ENCODE data around the gene HOXD10.

The HOXD10 gene

DNA sequence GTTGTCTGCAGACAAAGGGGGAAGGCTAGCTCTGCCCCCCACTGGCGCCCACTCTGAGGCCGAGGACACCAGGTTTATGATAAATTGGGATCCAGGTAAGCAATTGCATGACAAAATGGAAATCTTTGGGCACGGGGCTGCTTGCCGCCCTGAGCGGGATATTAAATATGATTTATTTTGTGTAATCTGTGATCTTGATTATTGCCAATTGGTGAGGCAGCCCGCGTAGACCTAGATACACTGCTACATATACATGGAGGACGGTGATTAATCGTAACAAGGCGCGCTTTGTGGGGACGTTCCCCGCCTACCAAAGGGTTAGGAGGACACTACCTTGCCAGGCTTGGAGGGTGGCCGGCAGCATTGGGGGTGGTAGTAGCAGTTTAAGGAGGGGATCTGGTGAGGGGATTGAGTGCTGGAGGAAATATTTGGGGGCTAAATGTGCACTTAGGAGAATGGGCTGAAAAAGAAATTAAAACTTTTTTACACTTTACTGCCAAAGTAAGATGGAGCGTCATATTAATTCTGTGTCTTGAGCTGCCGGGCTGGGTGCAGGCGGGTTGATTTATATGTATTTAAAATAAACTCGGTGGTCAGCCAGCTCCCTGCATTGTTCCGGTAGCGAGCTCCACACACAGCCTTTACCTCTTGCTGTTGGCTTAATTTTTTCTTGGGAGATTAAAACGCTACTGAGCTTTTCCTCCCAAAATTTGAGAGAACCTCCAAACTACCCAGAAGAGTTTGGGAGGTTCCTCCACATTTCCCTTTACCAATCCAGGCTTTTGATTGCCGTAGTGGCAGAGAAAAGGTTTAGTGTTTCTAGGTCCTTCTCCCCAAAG lies 44.6 kb downstream of the HOXD10 start:
- DNase-seq (ENCODE audit: low read depth in 1 of 2, low spot score in 1 of 2), result no peak
- no peak for TF ChIP-seq JUND (IDR thresholded peaks at IDR 0.05; ENCODE audit: low read depth)
- in situ Hi-C loops (cut with HindIII; ENCODE audit: low pct_unique_long_range_greater_than_20kb, low sequenced_read_pairs), result no loop called here

DNA sequence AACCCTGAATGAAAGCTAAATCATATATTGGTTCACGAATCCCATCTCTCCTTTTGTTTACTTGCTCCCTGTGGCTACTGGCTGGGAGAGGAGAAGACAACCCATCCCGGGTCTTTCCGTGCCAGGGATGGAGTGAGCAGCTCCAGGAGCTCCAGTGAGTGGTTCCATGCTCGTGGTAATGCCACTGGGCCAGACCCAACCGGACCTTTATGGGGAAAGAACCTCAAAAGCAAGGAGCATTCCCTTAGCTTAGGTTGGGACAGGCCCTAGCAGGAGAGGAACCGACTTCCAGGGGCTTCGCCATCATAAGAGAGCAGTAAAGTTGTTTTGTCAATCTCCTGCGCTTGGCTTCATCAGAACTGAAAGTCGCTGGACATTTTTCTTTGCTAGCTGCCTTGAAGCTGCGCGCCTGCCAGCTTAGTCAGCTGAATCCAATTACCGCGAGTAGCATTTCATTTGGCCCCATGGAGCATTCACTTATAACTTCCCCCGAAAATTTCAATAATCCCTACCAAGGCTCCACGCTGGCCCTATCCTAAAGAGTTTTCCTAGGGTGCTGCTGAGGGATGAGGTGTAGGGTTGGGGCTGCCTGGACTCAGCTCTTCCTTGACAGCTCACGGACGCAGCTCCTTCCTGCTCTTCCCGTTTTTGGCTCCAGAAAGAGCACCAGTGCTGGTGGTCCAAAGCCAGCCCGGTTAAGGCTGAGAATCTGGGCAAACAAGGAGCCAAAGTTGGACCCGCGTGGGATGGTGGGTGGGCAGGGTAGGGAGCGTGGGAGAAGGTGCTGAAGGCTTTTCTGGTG lies 45.4 kb downstream of the HOXD10 start:
- no peak for DNase-seq (ENCODE audit: low read depth in 1 of 2, low spot score in 1 of 2)
- in situ Hi-C loops (cut with HindIII; ENCODE audit: low pct_unique_long_range_greater_than_20kb, low sequenced_read_pairs), result no loop called here

DNA sequence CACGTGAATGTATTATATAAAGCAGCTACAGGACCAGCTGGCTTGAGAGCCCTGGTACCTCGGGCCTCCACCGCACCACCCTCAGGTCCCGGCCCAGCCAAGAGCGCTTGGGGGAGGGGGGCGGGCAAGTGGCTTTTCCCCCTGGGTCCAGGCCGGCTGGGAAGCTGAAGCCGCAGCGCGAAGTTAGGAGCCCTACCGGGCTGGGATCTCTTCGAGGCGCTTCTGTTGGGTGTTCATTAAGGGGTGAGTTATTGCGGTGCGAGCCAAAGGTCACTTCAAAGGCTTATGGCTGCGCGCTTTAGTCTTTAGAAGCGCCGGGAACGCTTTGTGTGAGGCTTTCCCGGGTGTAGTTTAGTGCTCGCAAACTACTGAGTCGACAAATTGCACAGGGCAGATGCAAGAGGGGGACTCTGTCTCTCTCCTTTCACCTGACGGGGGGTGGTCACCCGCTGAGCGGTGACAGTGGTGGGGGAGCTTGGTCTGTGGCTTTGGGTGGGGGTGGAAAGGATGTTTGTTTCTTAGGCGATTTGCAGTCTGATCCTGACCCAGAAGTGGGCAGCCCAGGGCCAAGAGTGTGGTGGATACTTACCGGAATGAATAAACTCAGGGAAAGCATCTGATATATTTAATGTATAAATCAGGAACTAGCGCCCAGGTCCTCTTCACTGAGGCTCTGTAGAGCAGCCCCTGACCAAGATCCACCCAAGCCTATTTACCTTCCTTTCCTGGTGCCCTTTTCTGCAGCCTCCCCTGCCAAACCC lies 46.5 kb downstream of the HOXD10 start:
- in situ Hi-C loops (cut with HindIII; ENCODE audit: low pct_unique_long_range_greater_than_20kb, low sequenced_read_pairs), result no loop called here
- no peak for TF ChIP-seq JUND (IDR thresholded peaks at IDR 0.05; ENCODE audit: low read depth)
- DNase-seq (ENCODE audit: low read depth in 1 of 2, low spot score in 1 of 2), result no peak

More for the DNA sequence above, 45.4 kb downstream of the HOXD10 start:
- TF ChIP-seq JUND (IDR thresholded peaks at IDR 0.05; ENCODE audit: low read depth), result no peak

DNA sequence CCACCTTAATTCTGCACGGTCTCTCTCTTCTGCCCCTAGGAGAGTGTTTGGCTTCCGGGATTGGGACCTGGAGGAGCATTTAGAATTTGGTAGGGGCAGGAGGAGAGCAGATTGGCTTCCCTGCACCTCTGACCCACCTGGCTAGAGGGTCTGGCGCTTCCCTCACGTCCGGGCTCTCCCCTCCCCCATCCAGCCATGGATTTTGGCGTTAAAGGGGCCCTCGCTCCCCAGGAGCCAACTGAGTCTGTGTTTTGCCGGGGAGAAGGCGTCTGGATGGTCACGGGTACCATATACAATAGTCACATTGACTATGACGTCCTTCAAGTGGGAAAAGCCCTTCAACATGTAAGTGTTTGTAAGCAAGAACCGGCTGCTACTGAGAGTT lies 47.1 kb downstream of the HOXD10 start:
- no peak for DNase-seq (ENCODE audit: low read depth in 1 of 2, low spot score in 1 of 2)
- in situ Hi-C loops (cut with HindIII; ENCODE audit: low pct_unique_long_range_greater_than_20kb, low sequenced_read_pairs), result no loop called here
- no peak for TF ChIP-seq JUND (IDR thresholded peaks at IDR 0.05; ENCODE audit: low read depth)

DNA sequence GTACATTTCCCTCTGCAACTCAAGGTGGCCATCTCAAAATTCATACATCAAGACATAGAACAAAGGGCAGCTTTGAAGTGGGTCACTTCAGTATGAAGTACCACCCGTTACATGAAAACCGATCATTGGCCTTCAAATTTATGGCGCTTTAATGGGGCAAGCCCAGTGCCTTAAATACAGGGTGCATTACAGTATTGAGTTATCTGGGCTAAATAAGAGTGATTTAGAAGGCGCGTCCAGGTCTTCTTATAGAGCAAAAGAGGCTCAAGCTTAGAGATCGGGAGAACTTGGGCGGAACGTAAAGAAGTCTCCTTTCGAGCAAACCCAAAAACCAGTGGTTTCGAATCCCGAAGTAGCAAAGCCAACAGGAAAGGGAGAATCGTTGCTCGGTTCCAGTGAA lies 47.6 kb downstream of the HOXD10 start:
- in situ Hi-C loops (cut with HindIII; ENCODE audit: low pct_unique_long_range_greater_than_20kb, low sequenced_read_pairs), result no loop called here
- DNase-seq (ENCODE audit: low read depth in 1 of 2, low spot score in 1 of 2), result no peak
- TF ChIP-seq JUND (IDR thresholded peaks at IDR 0.05; ENCODE audit: low read depth), result no peak

DNA sequence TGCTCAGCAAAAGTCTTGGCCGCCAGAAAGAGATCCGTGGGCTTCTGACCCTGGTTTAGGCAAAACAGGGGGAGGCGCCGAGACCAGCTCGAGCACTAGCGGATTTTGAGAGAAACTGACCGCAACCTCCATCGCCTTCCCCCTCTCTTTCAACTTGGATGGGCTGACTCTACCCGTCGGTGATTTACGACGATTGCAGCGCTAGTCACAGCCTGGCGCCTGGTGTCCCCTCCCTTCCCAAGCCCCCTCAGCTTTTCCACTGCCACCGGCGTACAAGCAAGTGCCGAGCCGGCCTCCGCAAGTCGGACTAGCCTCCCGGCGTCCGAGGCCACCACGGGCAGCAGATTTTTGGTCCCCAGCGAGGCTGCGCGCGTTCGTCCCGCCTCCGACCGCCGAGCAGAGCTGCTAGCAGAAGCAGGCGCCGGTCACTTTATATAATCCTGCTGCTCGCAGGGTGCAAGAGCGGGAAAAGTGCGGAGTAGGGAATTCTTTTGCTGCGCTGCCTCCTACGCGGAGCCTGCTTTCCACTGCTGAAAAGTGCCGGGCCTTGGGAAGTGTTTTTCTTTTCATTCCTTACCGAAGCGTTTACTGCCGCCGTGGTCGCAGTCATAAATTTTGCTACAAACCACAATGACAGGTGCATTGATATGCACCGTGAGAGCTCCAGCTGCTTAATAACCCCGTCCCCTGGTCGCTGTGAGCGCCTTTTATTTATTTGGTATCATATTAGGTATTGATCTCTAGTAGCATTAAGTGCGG lies 48.2 kb downstream of the HOXD10 start:
- no peak for DNase-seq (ENCODE audit: low read depth in 1 of 2, low spot score in 1 of 2)
- in situ Hi-C loops (cut with HindIII; ENCODE audit: low pct_unique_long_range_greater_than_20kb, low sequenced_read_pairs), result no loop called here
- no peak for TF ChIP-seq JUND (IDR thresholded peaks at IDR 0.05; ENCODE audit: low read depth)

DNA sequence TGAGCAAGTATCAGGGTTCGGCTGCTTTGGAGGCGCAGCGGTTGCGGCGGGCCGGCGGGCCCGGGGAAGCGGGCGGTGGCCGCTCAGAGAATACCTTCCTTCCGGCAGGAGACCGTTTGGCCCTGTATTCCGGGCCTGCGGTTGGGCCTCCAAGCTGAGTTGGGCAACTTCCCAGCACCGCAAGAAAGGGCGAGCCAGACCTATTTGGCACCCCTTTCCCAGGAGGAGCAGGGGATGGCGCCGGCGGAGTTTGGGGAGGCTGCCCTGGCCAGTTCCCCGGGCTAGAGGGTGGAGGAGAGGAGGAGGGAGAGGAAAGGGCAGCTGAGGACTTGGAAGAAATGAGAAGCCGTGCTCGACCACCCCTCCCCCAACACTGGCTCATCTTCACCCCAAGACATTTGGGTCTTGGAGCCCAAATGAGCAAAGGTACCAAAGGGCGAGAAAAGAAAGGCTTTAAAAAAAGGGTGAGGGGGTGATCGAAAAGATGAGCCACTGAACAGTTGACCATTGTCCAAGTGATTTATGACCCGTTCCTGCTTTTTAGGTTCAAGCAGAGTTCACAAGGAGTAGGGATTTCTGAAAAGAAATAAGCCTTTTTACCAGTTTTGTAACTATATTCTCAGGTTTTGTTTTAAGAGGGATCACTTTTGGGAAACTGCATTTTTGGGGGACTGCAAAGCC lies 48.9 kb downstream of the HOXD10 start:
- no peak for TF ChIP-seq JUND (IDR thresholded peaks at IDR 0.05; ENCODE audit: low read depth)
- in situ Hi-C loops (cut with HindIII; ENCODE audit: low pct_unique_long_range_greater_than_20kb, low sequenced_read_pairs), result no loop called here
- no peak for DNase-seq (ENCODE audit: low read depth in 1 of 2, low spot score in 1 of 2)

DNA sequence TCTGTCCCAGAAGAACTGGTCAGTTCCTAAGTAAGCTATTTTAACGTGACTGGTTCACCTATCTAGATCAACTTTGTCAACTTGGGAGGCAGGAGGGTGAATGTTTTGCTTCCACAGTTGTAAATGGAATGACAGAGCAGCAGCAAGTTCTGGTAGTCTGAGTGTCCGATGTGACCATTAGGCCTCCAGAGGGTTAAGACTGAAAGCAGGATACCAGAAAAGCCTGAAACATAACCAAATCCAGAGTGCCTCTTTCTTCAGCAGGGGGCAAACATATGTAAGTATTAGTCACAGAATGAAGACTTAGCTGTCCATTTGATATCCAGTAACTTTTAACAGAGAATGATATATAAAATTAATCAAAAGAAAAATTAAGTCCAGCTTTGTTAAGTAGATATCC lies 49.7 kb downstream of the HOXD10 start:
- no peak for DNase-seq (ENCODE audit: low read depth in 1 of 2, low spot score in 1 of 2)
- in situ Hi-C loops (cut with HindIII; ENCODE audit: low pct_unique_long_range_greater_than_20kb, low sequenced_read_pairs), result no loop called here
- no peak for TF ChIP-seq JUND (IDR thresholded peaks at IDR 0.05; ENCODE audit: low read depth)

DNA sequence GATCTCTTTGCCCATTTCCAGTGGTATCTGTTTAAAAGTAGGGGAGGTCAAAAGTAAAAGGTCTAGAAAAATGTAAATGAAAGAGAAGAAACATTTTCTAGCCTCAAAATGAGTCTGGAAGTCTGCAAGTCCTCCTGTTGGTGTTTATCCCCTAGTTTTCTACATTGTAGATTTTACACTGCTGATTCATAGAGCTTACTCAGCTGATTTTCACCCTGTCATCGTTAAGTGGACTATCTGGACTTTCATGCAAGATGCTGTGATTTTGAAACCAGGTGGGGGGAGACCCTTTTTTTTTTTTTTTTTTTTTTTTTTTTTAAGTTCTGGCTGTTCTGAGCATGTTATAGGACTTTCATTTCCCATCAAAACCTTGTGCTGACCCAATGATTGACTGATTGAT lies 50.8 kb downstream of the HOXD10 start:
- in situ Hi-C loops (cut with HindIII; ENCODE audit: low pct_unique_long_range_greater_than_20kb, low sequenced_read_pairs), result no loop called here
- no peak for TF ChIP-seq JUND (IDR thresholded peaks at IDR 0.05; ENCODE audit: low read depth)
- DNase-seq (ENCODE audit: low read depth in 1 of 2, low spot score in 1 of 2), result no peak

DNA sequence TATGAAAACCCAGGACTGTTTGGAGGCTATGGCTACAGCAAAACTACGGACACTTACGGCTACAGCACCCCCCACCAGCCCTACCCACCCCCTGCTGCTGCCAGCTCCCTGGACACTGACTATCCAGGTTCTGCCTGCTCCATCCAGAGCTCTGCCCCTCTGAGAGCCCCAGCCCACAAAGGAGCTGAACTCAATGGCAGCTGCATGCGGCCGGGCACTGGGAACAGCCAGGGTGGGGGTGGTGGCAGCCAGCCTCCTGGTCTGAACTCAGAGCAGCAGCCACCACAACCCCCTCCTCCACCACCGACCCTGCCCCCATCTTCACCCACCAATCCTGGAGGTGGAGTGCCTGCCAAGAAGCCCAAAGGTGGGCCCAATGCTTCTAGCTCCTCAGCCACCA lies 52.6 kb downstream of the HOXD10 start:
- no peak for TF ChIP-seq JUND (IDR thresholded peaks at IDR 0.05; ENCODE audit: low read depth)
- in situ Hi-C loops (cut with HindIII; ENCODE audit: low pct_unique_long_range_greater_than_20kb, low sequenced_read_pairs), result no loop called here

More for the DNA sequence above, 52.6 kb downstream of the HOXD10 start:
- no peak for DNase-seq (ENCODE audit: low read depth in 1 of 2, low spot score in 1 of 2)

All from T47D (cell line).